Measurements from ENCODE around the gene SNRPB. TPM values are rescaled to one million over a fixed set of nuclear protein-coding genes. Genes with fewer than 3 reads are reported as not detected.

Gene SNRPB
- total RNA-seq, 1 experiment from 2014 or later, result 967 TPM

GRCh38 chr20:2429051-2429450, 41.5 kb downstream of the SNRPB start:
- no peak for DNase-seq (ENCODE audit: low read depth)

GRCh38 chr20:2421247-2421646, 49.3 kb downstream of the SNRPB start:
- DNase-seq (ENCODE audit: low read depth), result no peak

- DNase-seq (ENCODE audit: low read depth), result no peak
Observed at GRCh38 chr20:2420510-2420909, 50.1 kb downstream of the SNRPB start.

- DNase-seq (ENCODE audit: low read depth), result no peak
Observed at GRCh38 chr20:2418388-2418787, 52.2 kb downstream of the SNRPB start.

- no peak for DNase-seq (ENCODE audit: low read depth)
Observed at GRCh38 chr20:2417213-2417541, 53.4 kb downstream of the SNRPB start.

GRCh38 chr20:2416541-2417212, 53.9 kb downstream of the SNRPB start:
- DNase-seq (ENCODE audit: low read depth), result no peak

Other genes with a start within 250 kb of the SNRPB start
- gene TGM3, start 174.8 kb downstream of the SNRPB start, total RNA-seq (2014; rRNA removed; shearing (Covaris generic)), result 0.06 TPM in 1 of 2 replicates, not detected in the other
- not detected in 2 replicates for gene TGM6, start 89.9 kb downstream of the SNRPB start, total RNA-seq (2014; rRNA removed; shearing (Covaris generic))
- gene ZNF343, start 38.1 kb upstream of the SNRPB start, total RNA-seq (2014; rRNA removed; shearing (Covaris generic)), result 10.5 and 13.8 TPM in 2 replicates
- gene TMC2, start 65.8 kb upstream of the SNRPB start, total RNA-seq (2014; rRNA removed; shearing (Covaris generic)), result not detected in 2 replicates
- gene NOP56, start 181.8 kb upstream of the SNRPB start, total RNA-seq (2014; rRNA removed; shearing (Covaris generic)), result 340 and 360 TPM in 2 replicates
- gene IDH3B, start 193.4 kb upstream of the SNRPB start, total RNA-seq (2014; rRNA removed; shearing (Covaris generic)), result 181 and 228 TPM in 2 replicates
- 0.12 and 0.40 TPM in 2 replicates for gene EBF4, start 222.0 kb upstream of the SNRPB start, total RNA-seq (2014; rRNA removed; shearing (Covaris generic))